Activated naive CD8-positive, alpha-beta T cell (primary cell): ENCODE data around the gene PDHB.

Experiments
- H3K27ac Mint-ChIP-seq: one replicate; pipeline ENCODE4 v1.8.0; 2021; ENCODE audit warnings: mixed read lengths
- H3K27me3 Mint-ChIP-seq: one replicate; pipeline ENCODE4 v1.8.0; 2021; ENCODE audit warnings: mixed read lengths
- H3K36me3 Mint-ChIP-seq: one replicate; pipeline ENCODE4 v1.8.0; 2021; ENCODE audit warnings: mixed read lengths
- H3K4me1 Mint-ChIP-seq: one replicate; pipeline ENCODE4 v1.8.0; 2021; ENCODE audit warnings: low read depth, mixed read lengths
- H3K4me3 Mint-ChIP-seq: one replicate; pipeline ENCODE4 v1.8.0; 2021; ENCODE audit warnings: mild to moderate bottlenecking, mixed read lengths
- H3K9me3 Mint-ChIP-seq: one replicate; pipeline ENCODE4 v1.8.0; 2021; ENCODE audit warnings: low read depth, mixed read lengths

Gene PDHB

DNA sequence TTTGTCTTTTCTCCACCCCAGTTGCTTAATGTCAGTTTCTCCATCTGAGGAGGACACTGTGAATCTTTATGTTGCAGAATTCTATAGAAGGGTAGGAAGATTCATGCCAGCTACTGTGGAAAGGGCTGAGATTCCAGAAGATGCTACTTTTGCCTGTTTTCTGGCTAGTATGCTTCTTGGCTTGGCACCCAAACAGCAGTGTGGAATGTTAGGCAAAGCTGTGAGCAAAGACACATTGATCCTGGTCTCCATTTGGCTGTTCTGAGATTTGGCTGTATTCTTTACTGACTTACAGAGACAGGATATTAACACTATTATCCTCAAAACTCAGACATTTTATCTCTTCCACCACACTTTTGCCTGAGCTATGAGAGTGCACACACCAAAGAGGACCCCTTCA lies 39.3 kb downstream of the PDHB start:
- H3K27me3 Mint-ChIP-seq = no peaks in the 10 kb centered on the region
- no peaks in the 10 kb centered on the region for H3K4me1 Mint-ChIP-seq
- H3K36me3 Mint-ChIP-seq = peaks cover 8% of the 10 kb centered on the region
- H3K9me3 Mint-ChIP-seq = no peaks in the 10 kb centered on the region
- no peak overlapping the region for H3K4me3 Mint-ChIP-seq
- H3K27ac Mint-ChIP-seq = no peak overlapping the region

DNA sequence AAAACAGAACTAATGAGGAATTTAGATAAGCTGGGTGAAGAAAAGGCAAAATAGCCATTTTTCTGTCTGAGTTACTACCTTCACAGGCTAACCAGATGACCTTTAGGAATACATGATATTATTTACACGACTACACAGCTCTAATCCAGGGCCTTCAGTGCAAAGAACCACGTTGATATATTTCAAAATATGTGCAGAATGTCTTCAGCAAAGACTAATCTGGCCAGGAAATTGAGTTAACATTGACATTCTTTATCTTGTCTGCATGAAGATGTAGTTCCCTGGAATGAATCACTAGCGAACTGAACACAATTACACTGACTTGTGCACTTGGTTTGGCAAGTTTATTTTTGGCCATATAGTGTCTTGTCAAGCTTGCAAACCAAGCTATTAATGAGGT lies 41.5 kb downstream of the PDHB start:
- Mint-ChIP-seq H3K9me3 (no peaks in the 10 kb centered on the region), H3K4me3 (no peak overlapping the region), H3K27ac (no peak overlapping the region), H3K4me1 (no peaks in the 10 kb centered on the region), H3K27me3 (no peaks in the 10 kb centered on the region), H3K36me3 (peaks cover 7% of the 10 kb centered on the region)

DNA sequence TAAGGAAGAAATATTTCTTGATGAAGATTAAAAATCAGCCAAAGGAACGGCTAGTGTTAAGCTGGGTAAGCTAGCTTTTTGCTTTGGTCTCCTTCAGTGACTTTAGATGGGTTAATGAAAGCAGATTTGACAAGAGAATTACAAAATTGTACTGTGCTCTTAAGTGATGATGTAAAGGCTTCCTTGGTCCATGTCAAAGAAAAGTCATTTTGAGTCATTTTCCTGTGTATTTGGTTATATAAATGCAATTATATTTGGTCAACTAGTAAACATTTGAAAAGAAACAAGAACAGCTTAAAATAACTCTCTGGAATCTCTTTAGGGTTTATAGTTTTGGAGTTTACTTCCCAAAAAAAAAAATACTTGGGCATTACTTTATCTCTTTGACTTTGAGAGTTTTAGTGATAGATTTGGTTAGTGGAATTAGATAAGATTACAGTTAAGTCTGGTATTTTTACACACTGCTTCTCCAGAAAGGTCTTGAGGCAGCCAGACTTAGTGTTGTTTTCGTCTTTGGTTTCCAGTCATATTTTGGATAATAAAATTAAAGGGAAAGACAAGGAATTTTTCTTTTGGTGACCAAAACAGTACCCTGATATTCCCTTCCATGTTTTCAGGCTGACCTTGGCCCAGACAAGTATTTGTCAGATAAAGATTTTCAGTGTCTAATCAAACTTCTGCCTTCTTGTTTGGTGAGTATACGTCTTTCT lies 42.3 kb downstream of the PDHB start:
- H3K27me3 Mint-ChIP-seq = no peaks in the 10 kb centered on the region
- H3K4me1 Mint-ChIP-seq = no peaks in the 10 kb centered on the region
- H3K36me3 Mint-ChIP-seq = peaks cover 5% of the 10 kb centered on the region
- H3K4me3 Mint-ChIP-seq = no peak overlapping the region
- H3K27ac Mint-ChIP-seq = no peak overlapping the region
- no peaks in the 10 kb centered on the region for H3K9me3 Mint-ChIP-seq

DNA sequence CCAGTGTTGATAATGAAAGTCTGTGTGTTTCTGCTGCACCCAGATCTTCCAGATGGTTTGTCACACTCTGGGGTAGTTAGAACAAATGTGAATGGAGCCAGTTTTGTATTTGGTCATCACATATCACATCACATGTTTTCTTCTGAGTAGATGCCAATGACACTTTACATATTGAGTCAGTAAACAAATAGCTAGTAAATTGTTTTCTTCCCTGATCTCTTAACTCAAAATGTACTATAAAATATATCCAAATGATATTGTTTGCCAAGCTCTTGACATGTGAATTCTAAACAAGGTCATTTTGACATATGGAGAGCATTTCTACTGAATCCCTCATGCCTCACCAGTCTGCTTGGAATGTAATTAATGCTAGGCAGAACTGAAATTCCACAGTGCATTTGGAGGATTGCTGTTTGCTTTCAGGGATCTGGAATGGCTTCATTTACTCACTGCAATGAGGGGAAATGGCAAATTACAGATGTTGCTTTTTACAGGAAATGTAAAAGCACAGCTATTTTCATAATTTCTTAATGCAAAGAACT lies 45.0 kb downstream of the PDHB start:
- H3K36me3 Mint-ChIP-seq = peaks cover 3% of the 10 kb centered on the region
- H3K27me3 Mint-ChIP-seq = no peaks in the 10 kb centered on the region
- no peak overlapping the region for H3K4me3 Mint-ChIP-seq
- H3K4me1 Mint-ChIP-seq = no peaks in the 10 kb centered on the region
- H3K9me3 Mint-ChIP-seq = no peaks in the 10 kb centered on the region
- no peak overlapping the region for H3K27ac Mint-ChIP-seq

DNA sequence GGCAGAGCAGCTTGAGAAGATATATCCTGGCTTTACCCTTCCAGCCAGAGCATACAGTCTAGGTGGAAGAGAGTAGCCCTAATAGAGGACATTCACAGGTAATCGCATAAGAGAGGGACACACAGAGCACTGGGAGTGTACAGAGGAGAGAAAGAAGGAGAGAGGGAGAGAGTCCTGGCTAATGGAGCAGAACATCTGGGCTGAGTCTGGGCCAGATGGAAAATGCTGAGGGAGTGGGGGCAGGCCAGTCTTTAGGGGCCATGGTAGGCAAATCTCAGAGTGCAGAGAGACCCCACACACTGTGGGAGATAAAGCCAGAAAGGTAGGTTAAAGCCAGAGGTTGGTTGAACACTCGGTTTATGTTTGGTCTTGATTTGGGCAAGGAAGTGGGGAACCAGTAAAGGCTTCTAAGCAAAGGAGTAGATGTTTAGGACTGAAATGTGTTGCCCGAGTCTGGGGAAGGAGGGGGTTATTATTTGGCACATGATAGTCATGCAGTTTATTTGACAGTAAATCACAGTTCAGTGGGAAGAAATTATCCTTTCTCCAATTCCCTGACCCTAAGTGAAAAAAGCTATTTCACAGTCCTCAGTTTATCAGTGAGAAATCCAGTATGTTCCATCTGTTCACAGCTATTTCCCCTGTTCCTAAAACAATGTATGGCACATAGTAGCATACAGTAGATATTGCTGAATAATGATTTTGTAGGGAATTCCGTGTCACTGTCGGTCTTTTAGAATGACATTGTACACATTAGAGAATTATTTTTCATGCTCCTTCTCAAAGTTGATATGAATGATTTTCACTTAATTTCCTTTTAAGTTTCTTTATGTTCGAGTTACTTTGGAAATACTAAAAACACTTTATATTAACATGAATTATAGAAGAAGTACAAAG lies 45.7 kb downstream of the PDHB start:
- Mint-ChIP-seq H3K27ac (peak overlapping the region; percentile 18), H3K4me1 (no peaks in the 10 kb centered on the region), H3K27me3 (no peaks in the 10 kb centered on the region), H3K36me3 (peaks cover 3% of the 10 kb centered on the region), H3K9me3 (no peaks in the 10 kb centered on the region), H3K4me3 (no peak overlapping the region)

DNA sequence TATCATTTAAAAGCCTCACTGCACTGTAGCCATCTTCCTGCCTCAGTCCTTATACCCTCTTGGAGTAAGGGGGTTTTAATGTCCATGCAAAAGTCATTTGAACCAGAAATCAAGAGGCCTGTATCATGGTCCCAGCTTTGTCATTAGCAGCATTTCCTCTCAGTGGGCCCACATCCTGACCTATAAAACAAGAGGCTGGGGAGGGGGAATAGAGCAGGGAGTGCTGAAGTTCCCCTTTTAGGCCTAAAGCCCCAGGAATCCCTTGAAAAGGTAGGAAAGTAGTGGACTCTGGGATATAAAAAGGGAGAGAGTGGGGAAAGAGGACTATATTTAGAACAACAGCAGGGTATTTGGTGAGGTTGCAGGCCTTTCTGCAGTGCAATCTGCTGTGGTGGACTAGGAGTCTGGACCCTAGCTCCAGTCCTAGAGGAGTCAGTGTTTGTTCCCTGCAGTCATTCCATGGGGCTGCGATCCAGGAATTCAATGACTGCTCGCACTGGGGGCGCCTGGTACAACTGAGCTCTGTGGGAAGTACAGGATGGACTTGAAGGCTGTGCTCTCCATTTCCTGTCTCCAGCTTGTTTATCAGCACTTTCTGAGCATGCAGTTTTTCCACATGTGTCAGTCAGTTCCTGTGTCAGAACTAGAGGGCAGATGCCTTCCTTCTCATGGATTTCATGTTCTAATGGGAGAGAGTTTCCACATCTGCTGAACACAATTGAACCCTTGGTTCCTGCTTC lies 46.8 kb downstream of the PDHB start:
- Mint-ChIP-seq H3K27ac (no peak overlapping the region), H3K27me3 (no peaks in the 10 kb centered on the region), H3K36me3 (peaks cover 4% of the 10 kb centered on the region), H3K4me3 (no peak overlapping the region), H3K9me3 (no peaks in the 10 kb centered on the region), H3K4me1 (no peaks in the 10 kb centered on the region)

DNA sequence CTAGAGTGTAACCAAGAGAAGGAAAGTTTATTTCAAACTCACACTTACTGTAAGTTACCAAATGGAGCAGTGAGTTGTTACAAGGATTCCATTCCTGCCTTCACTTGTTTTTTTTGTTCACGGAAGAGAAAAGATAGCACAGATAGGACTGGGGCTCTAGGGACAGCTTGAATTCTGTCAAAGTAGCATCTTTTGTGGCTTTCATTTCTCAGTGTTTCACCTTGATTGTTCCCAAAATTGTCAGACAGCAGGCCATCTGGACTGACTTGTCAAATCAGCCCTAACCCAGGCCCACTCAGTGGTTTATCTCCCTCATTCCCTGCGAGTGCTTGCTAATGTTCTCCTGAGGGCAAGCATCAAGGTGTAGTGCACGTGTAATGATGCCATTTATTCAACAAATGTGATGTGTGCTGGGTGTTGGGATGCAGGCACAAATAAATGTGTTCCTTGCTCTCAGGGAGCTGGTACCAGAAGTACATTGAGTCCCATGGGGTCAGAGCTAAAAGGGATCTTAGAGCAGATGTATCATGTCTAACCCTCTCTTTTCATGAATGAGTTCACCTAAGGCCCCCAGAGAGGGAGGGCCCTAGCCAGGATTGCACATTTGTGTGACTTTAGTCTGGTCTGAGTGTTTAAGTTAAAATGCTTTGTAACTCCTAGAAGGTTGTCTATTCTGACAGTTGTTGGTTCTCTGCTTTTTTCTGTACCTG lies 49.1 kb downstream of the PDHB start:
- Mint-ChIP-seq H3K27me3 (no peaks in the 10 kb centered on the region), H3K9me3 (no peaks in the 10 kb centered on the region), H3K4me1 (no peaks in the 10 kb centered on the region), H3K27ac (no peak overlapping the region), H3K4me3 (no peak overlapping the region), H3K36me3 (peaks cover 3% of the 10 kb centered on the region)

DNA sequence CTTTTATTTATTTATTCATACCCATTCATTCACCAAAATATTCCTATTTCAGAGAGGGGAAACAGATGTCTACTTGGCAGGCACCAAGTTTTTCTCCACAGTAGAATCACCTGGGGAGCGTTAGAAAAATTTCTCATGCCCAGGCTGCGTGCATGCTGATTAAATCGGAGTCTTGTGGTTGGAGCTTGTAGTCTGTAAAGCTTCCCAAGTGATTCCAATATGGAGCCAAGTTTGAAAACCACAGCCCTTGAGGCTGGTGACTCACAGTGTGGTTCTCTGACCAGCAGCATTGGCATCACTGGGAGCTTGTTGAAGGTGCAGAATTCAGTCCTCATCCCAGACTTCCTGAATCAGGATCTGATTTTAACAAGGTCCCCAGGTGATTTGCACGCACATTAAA lies 49.7 kb downstream of the PDHB start:
- Mint-ChIP-seq H3K27ac (no peak overlapping the region), H3K4me1 (no peaks in the 10 kb centered on the region), H3K9me3 (no peaks in the 10 kb centered on the region), H3K4me3 (no peak overlapping the region), H3K36me3 (peaks cover 6% of the 10 kb centered on the region), H3K27me3 (no peaks in the 10 kb centered on the region)

DNA sequence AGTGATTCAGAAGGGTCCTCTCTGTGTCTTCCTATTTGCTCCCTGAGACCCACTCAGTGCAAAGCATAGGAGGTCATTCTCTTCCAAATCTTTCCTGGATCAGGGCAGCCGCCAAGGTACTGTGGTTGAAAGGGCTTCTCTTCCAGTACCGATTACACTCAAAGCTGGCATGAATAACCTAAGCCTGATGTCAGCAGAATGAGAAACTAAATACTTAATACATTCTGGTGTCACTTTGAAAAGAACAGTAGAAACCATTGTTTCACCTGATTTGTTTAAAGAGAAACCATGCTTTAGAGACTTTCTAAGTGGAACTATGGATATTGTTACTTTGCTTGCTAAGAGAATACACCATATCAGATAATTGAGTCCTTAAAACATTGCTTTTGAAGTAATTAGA lies 50.2 kb downstream of the PDHB start:
- H3K9me3 Mint-ChIP-seq = no peaks in the 10 kb centered on the region
- no peak overlapping the region for H3K27ac Mint-ChIP-seq
- H3K4me3 Mint-ChIP-seq = no peak overlapping the region
- H3K36me3 Mint-ChIP-seq = peaks cover 6% of the 10 kb centered on the region
- no peaks in the 10 kb centered on the region for H3K4me1 Mint-ChIP-seq
- no peaks in the 10 kb centered on the region for H3K27me3 Mint-ChIP-seq

DNA sequence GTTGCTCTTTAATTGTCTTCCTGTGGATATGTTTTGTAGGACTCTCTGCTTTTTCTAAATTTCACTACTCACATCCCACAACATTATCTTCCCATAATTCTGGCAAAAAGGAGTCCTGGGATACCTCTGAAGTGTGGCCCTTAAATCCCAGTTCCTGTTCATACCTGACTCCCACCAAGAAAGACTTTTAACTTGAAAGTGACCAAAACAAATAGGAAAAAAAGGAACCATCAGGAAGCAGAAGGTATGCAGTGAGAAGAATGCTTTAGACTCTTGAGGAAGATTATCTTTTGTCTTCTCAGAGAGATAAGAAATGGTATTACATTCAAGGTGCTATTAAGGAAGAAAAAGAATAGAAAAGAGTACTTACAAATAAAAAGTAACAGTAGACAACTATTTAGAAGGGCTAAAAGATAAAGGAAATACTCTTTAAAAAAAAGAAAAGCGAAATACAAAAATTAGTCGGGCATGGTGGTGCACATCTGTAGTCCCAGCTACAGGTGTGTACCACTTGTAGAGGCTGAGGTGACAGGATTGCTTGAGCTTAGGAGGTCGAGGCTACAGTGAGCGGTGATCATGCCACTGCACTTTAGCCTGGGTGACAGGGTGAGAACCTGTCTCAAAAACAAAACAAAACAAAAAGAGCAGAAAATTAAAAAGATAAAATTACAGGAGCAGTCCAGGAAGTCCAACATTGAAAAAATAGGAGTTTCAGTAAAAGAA lies 54.1 kb downstream of the PDHB start:
- no peaks in the 10 kb centered on the region for H3K9me3 Mint-ChIP-seq
- peaks cover 6% of the 10 kb centered on the region for H3K36me3 Mint-ChIP-seq
- no peaks in the 10 kb centered on the region for H3K27me3 Mint-ChIP-seq
- no peaks in the 10 kb centered on the region for H3K4me1 Mint-ChIP-seq
- no peak overlapping the region for H3K4me3 Mint-ChIP-seq
- H3K27ac Mint-ChIP-seq = no peak overlapping the region

DNA sequence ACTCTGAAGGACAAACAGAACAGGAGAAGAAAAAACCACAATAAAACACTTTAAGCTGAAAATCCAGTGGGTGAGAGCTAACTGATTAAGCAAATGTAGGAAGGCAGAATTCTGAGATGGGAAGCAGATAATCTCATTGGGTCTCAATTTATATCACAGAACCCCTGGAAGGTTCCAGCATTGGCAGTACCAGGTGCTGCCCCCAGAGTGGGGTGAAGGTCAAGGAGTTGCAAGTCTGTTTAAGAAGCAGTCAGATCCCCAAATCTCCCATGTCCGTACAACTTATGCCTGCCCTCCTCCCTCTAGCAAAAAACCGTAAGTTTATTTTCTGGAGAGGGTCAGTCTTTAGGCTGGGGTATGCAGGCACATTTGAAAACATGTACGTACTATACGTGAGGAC lies 55.9 kb downstream of the PDHB start:
- Mint-ChIP-seq H3K4me3 (no peak overlapping the region), H3K4me1 (no peaks in the 10 kb centered on the region), H3K27me3 (no peaks in the 10 kb centered on the region), H3K9me3 (no peaks in the 10 kb centered on the region), H3K27ac (no peak overlapping the region), H3K36me3 (peaks cover 8% of the 10 kb centered on the region)
